ENCODE measurements around the gene TUBA3E. TPM values are rescaled to one million over a fixed set of nuclear protein-coding genes. Genes with fewer than 3 reads are reported as not detected.
"Not testable (repeated sequence)": the region's sequence is repeated elsewhere in the genome, so short reads cannot be mapped to it uniquely, and the experiment has no call there.

The TUBA3E gene
- total and polyA plus RNA-seq, 2 donors (not counting 3 experiments of a cell fraction or from before 2014, with no cell fraction given), result not detected

DNA sequence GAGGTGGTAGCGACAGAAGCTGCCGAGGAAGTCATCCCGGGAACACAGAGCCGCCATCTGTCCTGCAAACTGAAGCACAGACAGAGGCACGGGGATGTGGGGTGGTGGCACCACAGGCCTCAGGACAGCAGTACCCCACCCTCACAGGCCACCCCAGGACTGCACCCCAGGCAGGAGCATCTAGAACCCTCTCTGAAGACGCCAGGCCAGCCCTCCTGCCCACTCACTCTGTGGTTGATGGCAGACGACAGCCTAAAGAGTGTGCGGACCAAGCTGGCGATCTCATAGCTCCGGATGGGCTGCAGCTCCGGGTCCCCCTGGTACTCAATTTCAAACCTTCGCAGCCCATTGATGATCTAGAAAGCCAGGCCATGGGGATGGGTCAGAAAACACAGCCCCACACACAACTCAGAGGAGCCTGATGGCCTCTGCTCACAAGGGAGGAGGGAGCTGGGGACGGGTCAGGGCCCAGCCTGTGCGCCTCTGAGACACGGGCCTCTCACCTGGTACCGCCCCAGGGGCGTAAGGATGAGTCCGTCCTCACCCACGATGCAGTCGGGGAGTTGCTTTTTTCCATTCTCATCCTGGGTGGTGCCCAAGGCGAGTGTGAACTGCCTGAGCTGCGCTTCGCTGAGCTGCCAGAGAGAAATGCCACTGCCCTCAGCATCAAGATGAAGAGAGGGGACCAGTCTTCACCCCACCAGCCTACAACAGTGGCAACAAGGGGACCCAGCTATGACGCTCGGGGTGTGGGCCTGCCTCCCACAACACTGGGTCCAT, 45.2 kb downstream of the TUBA3E start:
- dilution Hi-C loops (cut with MboI; ENCODE audit: extremely low pct_ligation_motif_present, low sequenced_read_pairs) (no loop called here), intact Hi-C loops (cut with micrococcal nuclease) (no loop called here)
- H3K27me3 ChIP-seq (ENCODE audit: control insufficient read depth in 2 of 2, insufficient read depth in 2 of 2, low read length in 2 of 2), result no peaks in the 10 kb centered on the region
- peaks cover 0 to 18% of the 10 kb centered on the region in 2 experiments for H3K36me3 ChIP-seq (ENCODE audit: control insufficient read depth in 2 of 2, extremely low read depth in 1 of 2, insufficient read depth in 2 of 2, low read length in 2 of 2)
- no peak for FAIRE-seq
- no peak overlapping the region for H2AFZ ChIP-seq (ENCODE audit: low read depth, low read length)
- H3K4me1 ChIP-seq (ENCODE audit: control insufficient read depth, extremely low read depth, insufficient read depth, low read length), result no peaks in the 10 kb centered on the region
- H3K9ac ChIP-seq (replicated peaks; ENCODE audit: extremely low read depth, insufficient read depth, low read length), result no peak overlapping the region
- no peak for DNase-seq (ENCODE audit: low read depth, low spot score)
- ChIA-PET POLR2A (no interaction called here), CTCF (no interaction called here)
- H4K20me1 ChIP-seq (replicated peaks; ENCODE audit: control insufficient read depth, extremely low read depth, insufficient read depth, low read length), result no peaks in the 10 kb centered on the region
- H3K9me1 ChIP-seq (replicated peaks; ENCODE audit: control insufficient read depth, extremely low read depth, insufficient read depth, low read length), result no peaks in the 10 kb centered on the region
- H3K4me2 ChIP-seq (ENCODE audit: insufficient read depth, low read length), result no peak overlapping the region
- TF ChIP-seq, protein P1, sequence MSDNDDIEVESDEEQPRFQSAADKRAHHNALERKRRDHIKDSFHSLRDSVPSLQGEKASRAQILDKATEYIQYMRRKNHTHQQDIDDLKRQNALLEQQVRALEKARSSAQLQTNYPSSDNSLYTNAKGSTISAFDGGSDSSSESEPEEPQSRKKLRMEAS (IDR thresholded peaks at IDR 0.05; ENCODE audit: insufficient read depth, insufficient read length), result no peak
- TF ChIP-seq MYC (IDR thresholded peaks at IDR 0.05; ENCODE audit: low read depth, low read length) (no peak), JUN (IDR thresholded peaks at IDR 0.05; ENCODE audit: borderline replicate concordance, insufficient read depth, insufficient read length, low read depth) (no peak), FOS (IDR thresholded peaks at IDR 0.05; ENCODE audit: borderline replicate concordance, insufficient read depth, low read length) (no peak), POLR2A (IDR thresholded peaks at IDR 0.05; ENCODE audit: low read depth, low read length) (no peak), POLR2AphosphoS5 (IDR thresholded peaks at IDR 0.05; ENCODE audit: insufficient read depth, low read depth, low read length) (no peak), GATA2 (IDR thresholded peaks at IDR 0.05; ENCODE audit: insufficient read depth, insufficient read length, low read depth, low read length) (no peak), EZH2 (IDR thresholded peaks at IDR 0.05; ENCODE audit: borderline replicate concordance, low read depth, low read length, severe bottlenecking) (no peak)
- TF ChIP-seq, protein P2, sequence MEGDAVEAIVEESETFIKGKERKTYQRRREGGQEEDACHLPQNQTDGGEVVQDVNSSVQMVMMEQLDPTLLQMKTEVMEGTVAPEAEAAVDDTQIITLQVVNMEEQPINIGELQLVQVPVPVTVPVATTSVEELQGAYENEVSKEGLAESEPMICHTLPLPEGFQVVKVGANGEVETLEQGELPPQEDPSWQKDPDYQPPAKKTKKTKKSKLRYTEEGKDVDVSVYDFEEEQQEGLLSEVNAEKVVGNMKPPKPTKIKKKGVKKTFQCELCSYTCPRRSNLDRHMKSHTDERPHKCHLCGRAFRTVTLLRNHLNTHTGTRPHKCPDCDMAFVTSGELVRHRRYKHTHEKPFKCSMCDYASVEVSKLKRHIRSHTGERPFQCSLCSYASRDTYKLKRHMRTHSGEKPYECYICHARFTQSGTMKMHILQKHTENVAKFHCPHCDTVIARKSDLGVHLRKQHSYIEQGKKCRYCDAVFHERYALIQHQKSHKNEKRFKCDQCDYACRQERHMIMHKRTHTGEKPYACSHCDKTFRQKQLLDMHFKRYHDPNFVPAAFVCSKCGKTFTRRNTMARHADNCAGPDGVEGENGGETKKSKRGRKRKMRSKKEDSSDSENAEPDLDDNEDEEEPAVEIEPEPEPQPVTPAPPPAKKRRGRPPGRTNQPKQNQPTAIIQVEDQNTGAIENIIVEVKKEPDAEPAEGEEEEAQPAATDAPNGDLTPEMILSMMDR (IDR thresholded peaks at IDR 0.05; ENCODE audit: extremely low read depth in 1 of 2, insufficient read depth in 1 of 2, low read depth in 1 of 2, low read length in 2 of 2), result no peak
- no peak overlapping the region for H3K4me3 ChIP-seq (replicated peaks in 1 of 3; ENCODE audit: insufficient read depth in 1 of 3, low read depth in 1 of 3, low read length in 3 of 3)
- no peak overlapping the region for H3K27ac ChIP-seq (ENCODE audit: insufficient read depth, low read depth, low read length)
- H3K79me2 ChIP-seq (ENCODE audit: control insufficient read depth, insufficient read depth, low read length), result no peaks in the 10 kb centered on the region
- BruUV-seq (replicated peaks), result no TSS peak
- no peaks in the 10 kb centered on the region for H3K9me3 ChIP-seq (replicated peaks; ENCODE audit: control insufficient read depth, insufficient read depth, low read length)

DNA sequence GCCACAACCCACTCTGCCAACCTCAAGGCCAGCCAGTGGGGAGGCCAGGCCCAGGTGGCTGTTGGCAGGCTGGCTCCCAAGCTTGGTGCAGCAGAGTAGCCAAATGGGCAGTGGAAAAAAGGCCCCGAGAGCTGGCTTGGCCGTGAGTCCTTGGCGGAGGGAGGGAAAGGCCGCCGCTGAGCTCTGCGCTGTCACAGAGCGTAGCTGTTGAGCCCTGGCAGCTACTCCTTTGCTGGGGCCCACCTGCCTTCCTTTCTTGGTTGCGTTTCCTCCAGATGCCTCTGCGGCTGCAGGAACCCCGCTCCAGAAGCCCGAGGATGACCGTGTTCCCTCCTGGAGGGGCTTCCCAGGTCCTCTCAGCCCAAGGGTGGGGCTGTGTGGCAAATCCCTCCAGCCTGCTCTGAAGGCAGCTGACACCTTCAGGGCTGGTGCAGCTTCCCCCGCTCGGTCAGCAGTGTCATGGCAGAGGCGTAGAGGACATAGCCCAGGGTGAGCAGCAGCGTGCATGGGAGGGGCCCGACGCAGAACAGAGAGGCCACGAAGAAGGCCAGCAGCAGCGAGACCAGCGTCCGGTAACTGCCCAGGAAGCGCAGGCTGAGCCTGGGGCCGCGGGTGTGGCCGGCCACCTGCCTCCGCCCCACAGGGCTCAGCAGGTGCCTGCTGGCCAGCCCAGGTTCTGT, 46.0 kb downstream of the TUBA3E start:
- H3K9me3 ChIP-seq (replicated peaks; ENCODE audit: control insufficient read depth, insufficient read depth, low read length); H3K4me3 ChIP-seq (replicated peaks in 1 of 3; ENCODE audit: insufficient read depth in 1 of 3, low read depth in 1 of 3, low read length in 3 of 3); intact Hi-C loops (cut with micrococcal nuclease); H3K9ac ChIP-seq (replicated peaks; ENCODE audit: extremely low read depth, insufficient read depth, low read length); DNase-seq (ENCODE audit: low read depth, low spot score); H3K9me1 ChIP-seq (replicated peaks; ENCODE audit: control insufficient read depth, extremely low read depth, insufficient read depth, low read length); CTCF ChIA-PET; H3K27me3 ChIP-seq (ENCODE audit: control insufficient read depth in 2 of 2, insufficient read depth in 2 of 2, low read length in 2 of 2); BruUV-seq (replicated peaks); H3K4me2 ChIP-seq (ENCODE audit: insufficient read depth, low read length); H4K20me1 ChIP-seq (replicated peaks; ENCODE audit: control insufficient read depth, extremely low read depth, insufficient read depth, low read length); dilution Hi-C loops (cut with MboI; ENCODE audit: extremely low pct_ligation_motif_present, low sequenced_read_pairs); H2AFZ ChIP-seq (ENCODE audit: low read depth, low read length); H3K4me1 ChIP-seq (ENCODE audit: control insufficient read depth, extremely low read depth, insufficient read depth, low read length); POLR2A ChIA-PET; H3K27ac ChIP-seq (ENCODE audit: insufficient read depth, low read depth, low read length); FAIRE-seq; H3K79me2 ChIP-seq (ENCODE audit: control insufficient read depth, insufficient read depth, low read length): not testable (repeated sequence)
- peaks cover 0 to 18% of the 10 kb centered on the region in 2 experiments for H3K36me3 ChIP-seq (ENCODE audit: control insufficient read depth in 2 of 2, extremely low read depth in 1 of 2, insufficient read depth in 2 of 2, low read length in 2 of 2)

All from endothelial cell of umbilical vein (primary cell).